HepG2 (cell line): ENCODE measurements around the gene IL17RC. TPM values are rescaled to one million over a fixed set of nuclear protein-coding genes. Genes with fewer than 3 reads are reported as not detected.
A peak's percentile ranks its signal among the peaks of the same experiment; 100 is the strongest.

ENCODE experiments used
- HOXA3 ChIP-seq: sonication (generic); formaldehyde crosslinking; IDR thresholded peaks from 2 replicates; pipeline ENCODE4 v1.5.0; 2020; ENCODE audit warnings: missing genetic modification reagents
- NFIC ChIP-seq: IDR thresholded peaks from 2 replicates; pipeline ENCODE4 v1.6.1; 2012; ENCODE audit warnings: mild to moderate bottlenecking, low read length, inconsistent platforms
- PHF8 ChIP-seq: sonication (generic); formaldehyde crosslinking; IDR thresholded peaks from 2 replicates; pipeline ENCODE4 v1.5.0; 2020; ENCODE audit warnings: missing genetic modification reagents
- SKI ChIP-seq: fragments of 450-650 bp; IDR thresholded peaks from one replicate; pipeline ENCODE4 v1.6.1; 2018; ENCODE audit warnings: mild to moderate bottlenecking; ENCODE audit not compliant: partially characterized antibody
- SOX5 ChIP-seq: IDR thresholded peaks from 2 replicates; pipeline ENCODE4 v1.6.1; 2016; ENCODE audit warnings: borderline replicate concordance
- TBX2 ChIP-seq: sonication (generic); formaldehyde crosslinking; IDR thresholded peaks from 2 replicates; pipeline ENCODE4 v1.5.0; 2020; ENCODE audit warnings: missing genetic modification reagents, mild to moderate bottlenecking, borderline replicate concordance
- TP53 ChIP-seq: sonication (generic); formaldehyde crosslinking; conservative IDR thresholded peaks from 2 replicates; pipeline ENCODE4 v1.4.0; 2020; ENCODE audit warnings: missing genetic modification reagents
- ZBTB42 ChIP-seq: sonication (generic); formaldehyde crosslinking; IDR thresholded peaks from 2 replicates; pipeline ENCODE4 v1.5.0; 2020; ENCODE audit warnings: mild to moderate bottlenecking, missing genetic modification reagents
- ZNF772 ChIP-seq: sonication (generic); formaldehyde crosslinking; IDR thresholded peaks from 2 replicates; pipeline ENCODE4 v1.5.0; 2020; ENCODE audit warnings: mild to moderate bottlenecking, missing genetic modification reagents
- ZNF775 ChIP-seq: sonication (generic); formaldehyde crosslinking; IDR thresholded peaks from 2 replicates; pipeline ENCODE4 v1.4.0; 2020; ENCODE audit warnings: missing genetic modification reagents, mild to moderate bottlenecking, moderate library complexity, borderline replicate concordance
- ZNF841 ChIP-seq: sonication (generic); formaldehyde crosslinking; IDR thresholded peaks from 2 replicates; pipeline ENCODE4 v1.8.1; 2023; ENCODE audit warnings: missing genetic modification reagents, borderline replicate concordance
- polyA plus RNA-seq, 8 experiments: library from polyadenylated mRNA; depleted of rRNA in 3 of 8; stranded (reverse) in 7 of 8; unstranded in 1 of 8; fragments of >200 nt; fragmentation: Illumina TruSeq in 4 of 8; extraction: Trizol in 4 of 8; gene quantifications; 2 replicates each; pipeline versions ENCODE4 v1.2.1 to v1.2.3, GENCODE V29; 2011 to 2016; ENCODE audit warnings: low read depth in 4 of 8, missing spikeins in 1 of 8, mixed read lengths in 1 of 8; ENCODE audit not compliant: insufficient read depth in 1 of 8
- total RNA-seq, 5 experiments: library from RNA; depleted of rRNA; stranded (reverse); fragments of >200 nt; fragmentation: Illumina TruSeq; extraction: Trizol; gene quantifications; 2 replicates each; pipeline ENCODE4 v1.2.3, GENCODE V29; 2016; ENCODE audit warnings: low read depth in 1 of 5
- TF ChIP-seq, protein P1 (sequence below): sonication (generic); formaldehyde crosslinking; IDR thresholded peaks from 2 replicates; pipeline ENCODE4 v1.4.0; 2020; ENCODE audit warnings: mild to moderate bottlenecking, low read depth, missing genetic modification reagents
- TF ChIP-seq, protein P2 (sequence below): sonication (generic); formaldehyde crosslinking; IDR thresholded peaks from 2 replicates; pipeline ENCODE4 v1.5.1; 2020; ENCODE audit warnings: missing genetic modification reagents, mild to moderate bottlenecking, borderline replicate concordance
- TF ChIP-seq, protein P3 (sequence below): sonication (generic); formaldehyde crosslinking; conservative IDR thresholded peaks from 2 replicates; pipeline ENCODE4 v1.5.0; 2020; ENCODE audit warnings: missing genetic modification reagents

Gene IL17RC
- total and polyA plus RNA-seq, 2 of the 13 experiments (the other 11 are each of a cell fraction or from before 2014, with no cell fraction given), result 20.7 to 24.0 TPM

DNA sequence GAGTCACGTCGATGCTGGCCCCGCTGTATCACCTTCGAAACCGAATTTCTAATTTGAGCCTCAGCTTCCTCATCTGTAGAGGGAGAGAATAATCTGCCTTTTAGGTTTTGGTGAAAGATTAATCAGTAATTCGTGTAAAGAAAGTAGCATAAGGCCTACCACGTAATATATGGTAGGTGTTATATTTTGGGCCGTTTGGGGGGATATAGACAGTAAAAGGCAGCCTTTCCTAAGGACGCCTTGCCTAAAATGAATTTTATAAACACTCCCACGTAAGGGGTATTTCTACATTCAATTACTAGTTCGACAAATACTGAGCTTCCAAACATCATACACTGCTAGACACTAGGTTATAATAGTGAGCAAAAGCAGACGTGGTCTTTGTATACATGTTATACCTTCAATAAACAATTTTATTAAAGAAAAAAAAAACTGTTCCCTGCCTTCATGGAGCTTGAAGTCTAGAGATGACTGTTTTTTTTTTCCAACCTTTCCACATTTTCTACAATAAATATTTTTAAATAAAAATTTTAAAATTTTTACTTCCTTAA is 25.8 kb upstream of the IL17RC start (continued):
- no peak for TF ChIP-seq ZNF841
- TF ChIP-seq, protein P1, sequence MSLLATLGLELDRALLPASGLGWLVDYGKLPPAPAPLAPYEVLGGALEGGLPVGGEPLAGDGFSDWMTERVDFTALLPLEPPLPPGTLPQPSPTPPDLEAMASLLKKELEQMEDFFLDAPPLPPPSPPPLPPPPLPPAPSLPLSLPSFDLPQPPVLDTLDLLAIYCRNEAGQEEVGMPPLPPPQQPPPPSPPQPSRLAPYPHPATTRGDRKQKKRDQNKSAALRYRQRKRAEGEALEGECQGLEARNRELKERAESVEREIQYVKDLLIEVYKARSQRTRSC (CRISPR knock-in tag), result no peak
- no peak for TF ChIP-seq PHF8 (CRISPR knock-in tag)
- TF ChIP-seq, protein P2, sequence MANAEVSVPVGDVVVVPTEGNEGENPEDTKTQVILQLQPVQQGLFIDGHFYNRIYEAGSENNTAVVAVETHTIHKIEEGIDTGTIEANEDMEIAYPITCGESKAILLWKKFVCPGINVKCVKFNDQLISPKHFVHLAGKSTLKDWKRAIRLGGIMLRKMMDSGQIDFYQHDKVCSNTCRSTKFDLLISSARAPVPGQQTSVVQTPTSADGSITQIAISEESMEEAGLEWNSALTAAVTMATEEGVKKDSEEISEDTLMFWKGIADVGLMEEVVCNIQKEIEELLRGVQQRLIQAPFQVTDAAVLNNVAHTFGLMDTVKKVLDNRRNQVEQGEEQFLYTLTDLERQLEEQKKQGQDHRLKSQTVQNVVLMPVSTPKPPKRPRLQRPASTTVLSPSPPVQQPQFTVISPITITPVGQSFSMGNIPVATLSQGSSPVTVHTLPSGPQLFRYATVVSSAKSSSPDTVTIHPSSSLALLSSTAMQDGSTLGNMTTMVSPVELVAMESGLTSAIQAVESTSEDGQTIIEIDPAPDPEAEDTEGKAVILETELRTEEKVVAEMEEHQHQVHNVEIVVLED (CRISPR knock-in tag), result 0 out of 2 replicates have a peak, but pooled peaks have one; percentile 8
- TF ChIP-seq, protein P3, sequence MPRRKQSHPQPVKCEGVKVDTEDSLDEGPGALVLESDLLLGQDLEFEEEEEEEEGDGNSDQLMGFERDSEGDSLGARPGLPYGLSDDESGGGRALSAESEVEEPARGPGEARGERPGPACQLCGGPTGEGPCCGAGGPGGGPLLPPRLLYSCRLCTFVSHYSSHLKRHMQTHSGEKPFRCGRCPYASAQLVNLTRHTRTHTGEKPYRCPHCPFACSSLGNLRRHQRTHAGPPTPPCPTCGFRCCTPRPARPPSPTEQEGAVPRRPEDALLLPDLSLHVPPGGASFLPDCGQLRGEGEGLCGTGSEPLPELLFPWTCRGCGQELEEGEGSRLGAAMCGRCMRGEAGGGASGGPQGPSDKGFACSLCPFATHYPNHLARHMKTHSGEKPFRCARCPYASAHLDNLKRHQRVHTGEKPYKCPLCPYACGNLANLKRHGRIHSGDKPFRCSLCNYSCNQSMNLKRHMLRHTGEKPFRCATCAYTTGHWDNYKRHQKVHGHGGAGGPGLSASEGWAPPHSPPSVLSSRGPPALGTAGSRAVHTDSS (CRISPR knock-in tag), result 0 out of 2 replicates have a peak, but pooled peaks have one; percentile 69
- TF ChIP-seq ZNF772 (CRISPR knock-in tag), result no peak
- no peak for TF ChIP-seq SKI
- TF ChIP-seq TBX2, result no peak
- TF ChIP-seq ZNF775 (CRISPR knock-in tag), result 0 out of 2 replicates have a peak, but pooled peaks have one; percentile 9
- TF ChIP-seq HOXA3 (CRISPR knock-in tag), result no peak
- 0 out of 2 replicates have a peak, but pooled peaks have one; percentile 9 for TF ChIP-seq TP53 (CRISPR knock-in tag)
- no peak for TF ChIP-seq SOX5
- no peak for TF ChIP-seq ZBTB42 (CRISPR knock-in tag)
- TF ChIP-seq NFIC, result peak; percentile 28; the same call in 1 of the 2 replicates
